ENCODE results near the gene MEF2D. TPM values are rescaled to one million over a fixed set of nuclear protein-coding genes. Genes with fewer than 3 reads are reported as not detected.

Gene MEF2D
- total RNA-seq, 4 donors from 2014 or later = 8.4 to 101 (median 35.1) TPM

DNA sequence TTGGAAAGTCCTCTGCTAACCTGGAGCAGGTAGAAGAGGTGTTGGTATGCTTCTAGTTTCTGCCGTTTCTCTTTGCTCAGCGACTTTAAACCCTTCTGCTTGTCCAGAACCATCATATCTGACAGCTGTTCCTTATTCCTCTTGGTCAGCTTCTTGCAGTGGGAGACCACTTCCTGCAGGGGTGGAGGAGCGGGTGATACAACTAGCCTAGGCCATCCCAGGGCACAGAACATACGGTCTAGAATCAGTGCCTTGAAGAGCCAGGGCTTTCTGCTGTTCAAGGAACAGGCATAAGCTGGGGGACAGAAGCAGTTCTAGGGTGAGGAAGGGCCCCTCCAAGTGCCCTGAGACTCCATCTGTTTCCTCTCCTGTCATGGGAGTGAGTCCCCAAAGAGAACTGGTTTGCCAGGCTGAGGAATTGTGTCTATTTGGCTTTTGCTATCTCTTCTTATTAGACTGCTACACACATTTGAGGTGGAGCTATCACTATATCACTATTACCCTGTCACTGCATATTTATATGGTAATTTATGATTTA, 39.3 kb upstream of the MEF2D start:
- TF ChIP-seq POLR2A (IDR thresholded peaks at IDR 0.05) = no peak
- TF ChIP-seq, protein P1, sequence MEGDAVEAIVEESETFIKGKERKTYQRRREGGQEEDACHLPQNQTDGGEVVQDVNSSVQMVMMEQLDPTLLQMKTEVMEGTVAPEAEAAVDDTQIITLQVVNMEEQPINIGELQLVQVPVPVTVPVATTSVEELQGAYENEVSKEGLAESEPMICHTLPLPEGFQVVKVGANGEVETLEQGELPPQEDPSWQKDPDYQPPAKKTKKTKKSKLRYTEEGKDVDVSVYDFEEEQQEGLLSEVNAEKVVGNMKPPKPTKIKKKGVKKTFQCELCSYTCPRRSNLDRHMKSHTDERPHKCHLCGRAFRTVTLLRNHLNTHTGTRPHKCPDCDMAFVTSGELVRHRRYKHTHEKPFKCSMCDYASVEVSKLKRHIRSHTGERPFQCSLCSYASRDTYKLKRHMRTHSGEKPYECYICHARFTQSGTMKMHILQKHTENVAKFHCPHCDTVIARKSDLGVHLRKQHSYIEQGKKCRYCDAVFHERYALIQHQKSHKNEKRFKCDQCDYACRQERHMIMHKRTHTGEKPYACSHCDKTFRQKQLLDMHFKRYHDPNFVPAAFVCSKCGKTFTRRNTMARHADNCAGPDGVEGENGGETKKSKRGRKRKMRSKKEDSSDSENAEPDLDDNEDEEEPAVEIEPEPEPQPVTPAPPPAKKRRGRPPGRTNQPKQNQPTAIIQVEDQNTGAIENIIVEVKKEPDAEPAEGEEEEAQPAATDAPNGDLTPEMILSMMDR (IDR thresholded peaks at IDR 0.05) = no peak
- H3K36me3 ChIP-seq = no peaks in the 10 kb centered on the region
- no peaks in the 10 kb centered on the region for H3K9me3 ChIP-seq
- H3K4me3 ChIP-seq = no peak overlapping the region
- no peaks in the 10 kb centered on the region for H3K4me1 ChIP-seq
- intact Hi-C loops (cut with DNase I; ENCODE audit: low total_unique reads) = no loop called here
- no peaks in the 10 kb centered on the region for H3K27me3 ChIP-seq
- no peak for DNase-seq
- no peak overlapping the region for H3K27ac ChIP-seq

DNA sequence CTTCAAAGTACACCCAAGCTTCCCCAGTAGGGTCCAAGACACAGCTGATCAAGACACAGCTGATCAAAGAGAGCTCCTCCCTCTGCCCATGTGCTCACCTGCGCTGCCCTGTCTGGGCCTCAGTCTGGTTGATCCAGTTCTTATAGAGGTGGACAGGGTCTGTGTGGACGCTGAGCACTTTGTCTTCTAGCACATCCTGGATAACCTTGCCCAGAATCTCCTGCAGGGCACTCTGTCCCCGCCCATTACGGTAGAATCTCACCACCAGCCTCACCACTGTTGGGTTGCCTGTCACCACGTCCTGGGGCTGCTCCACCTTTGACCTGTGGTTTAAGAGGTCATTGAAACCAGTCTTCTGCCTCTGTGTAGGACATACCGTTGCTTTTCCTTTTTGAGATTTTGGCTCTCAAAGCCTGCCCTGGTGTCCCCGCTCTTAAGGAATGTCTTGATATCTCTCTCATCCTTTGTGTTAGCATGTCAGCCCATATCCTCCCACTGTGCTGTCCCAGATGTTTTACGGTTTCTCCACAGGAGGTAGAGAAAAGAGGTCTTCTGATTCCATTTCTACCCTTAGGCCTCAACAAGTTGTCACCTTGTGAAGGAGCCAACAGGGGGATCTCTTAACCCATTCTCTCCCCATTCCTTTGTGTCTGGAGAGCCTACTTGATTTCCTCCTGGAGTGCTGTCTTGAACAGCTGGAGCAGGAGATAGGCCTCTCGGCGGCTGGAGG, 38.3 kb upstream of the MEF2D start:
- H3K9me3 ChIP-seq = no peaks in the 10 kb centered on the region
- no peak overlapping the region for H3K4me3 ChIP-seq
- intact Hi-C loops (cut with DNase I; ENCODE audit: low total_unique reads) = no loop called here
- H3K4me1 ChIP-seq = no peaks in the 10 kb centered on the region
- H3K27me3 ChIP-seq = no peaks in the 10 kb centered on the region
- no peak for DNase-seq
- TF ChIP-seq POLR2A (IDR thresholded peaks at IDR 0.05) = no peak
- TF ChIP-seq, protein P1 (IDR thresholded peaks at IDR 0.05) = no peak
- no peaks in the 10 kb centered on the region for H3K36me3 ChIP-seq
- no peak overlapping the region for H3K27ac ChIP-seq

DNA sequence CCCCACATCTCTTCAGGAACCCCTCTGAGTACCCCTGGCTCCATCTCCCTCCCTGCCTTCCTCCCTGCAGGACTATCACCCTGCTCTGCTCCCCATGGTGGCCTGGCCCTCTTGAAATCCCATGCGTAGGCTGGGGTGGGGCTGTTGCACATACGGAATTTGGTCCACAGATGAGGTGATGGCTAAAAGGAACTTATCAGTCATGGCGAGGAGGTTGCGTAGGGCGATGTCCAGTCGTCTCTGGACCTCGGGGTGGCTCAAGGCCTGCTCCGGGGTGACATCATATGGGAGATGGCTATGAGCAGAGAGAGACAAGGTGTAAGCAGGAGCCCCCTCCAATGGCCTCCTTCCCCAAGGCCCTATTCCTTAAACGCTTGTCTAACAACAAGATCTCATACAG, 36.5 kb upstream of the MEF2D start:
- TF ChIP-seq POLR2A (IDR thresholded peaks at IDR 0.05) = no peak
- TF ChIP-seq, protein P1 (IDR thresholded peaks at IDR 0.05) = no peak
- Histone ChIP-seq H3K27me3 (no peaks in the 10 kb centered on the region), H3K27ac (no peak overlapping the region), H3K4me3 (no peak overlapping the region), H3K4me1 (no peaks in the 10 kb centered on the region), H3K36me3 (no peaks in the 10 kb centered on the region), H3K9me3 (no peaks in the 10 kb centered on the region)
- DNase-seq = no peak
- intact Hi-C loops (cut with DNase I; ENCODE audit: low total_unique reads) = no loop called here

DNA sequence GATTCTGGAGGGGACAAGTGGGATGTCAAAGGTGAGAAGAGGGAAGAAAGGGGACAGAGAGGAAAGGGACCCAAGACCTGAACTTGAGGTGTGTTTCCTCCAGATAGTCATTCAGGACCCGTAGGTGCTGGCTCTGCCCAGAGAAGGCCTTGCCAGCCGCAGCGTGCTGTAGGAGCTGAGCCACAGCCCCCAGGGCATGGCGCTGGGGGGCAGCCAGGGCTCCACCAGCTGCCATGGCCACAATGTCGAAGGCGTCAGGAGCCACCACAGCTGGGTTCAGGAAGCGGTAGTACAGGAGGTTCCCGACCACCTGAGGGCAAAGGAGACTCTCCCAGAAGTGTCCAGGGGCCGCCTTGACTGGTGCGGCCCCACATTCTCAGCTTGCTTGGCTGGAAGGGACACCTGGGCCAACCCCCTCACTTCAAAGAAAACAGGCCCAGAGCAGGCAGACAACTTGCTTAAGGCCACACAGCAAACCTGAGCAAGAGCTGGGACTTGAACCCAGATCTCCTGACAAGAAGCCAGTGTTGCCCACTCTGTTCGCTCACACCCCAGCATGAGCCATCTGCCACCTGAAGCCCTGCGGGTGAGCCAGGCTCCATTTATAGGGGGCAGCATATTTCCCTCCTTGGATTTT, 34.0 kb upstream of the MEF2D start:
- Histone ChIP-seq H3K9me3 (no peaks in the 10 kb centered on the region), H3K36me3 (no peaks in the 10 kb centered on the region), H3K4me1 (no peaks in the 10 kb centered on the region), H3K4me3 (no peak overlapping the region), H3K27me3 (no peaks in the 10 kb centered on the region), H3K27ac (no peak overlapping the region)
- TF ChIP-seq, protein P1 (IDR thresholded peaks at IDR 0.05) = no peak
- no peak for TF ChIP-seq POLR2A (IDR thresholded peaks at IDR 0.05)
- intact Hi-C loops (cut with DNase I; ENCODE audit: low total_unique reads) = no loop called here
- no peak for DNase-seq

DNA sequence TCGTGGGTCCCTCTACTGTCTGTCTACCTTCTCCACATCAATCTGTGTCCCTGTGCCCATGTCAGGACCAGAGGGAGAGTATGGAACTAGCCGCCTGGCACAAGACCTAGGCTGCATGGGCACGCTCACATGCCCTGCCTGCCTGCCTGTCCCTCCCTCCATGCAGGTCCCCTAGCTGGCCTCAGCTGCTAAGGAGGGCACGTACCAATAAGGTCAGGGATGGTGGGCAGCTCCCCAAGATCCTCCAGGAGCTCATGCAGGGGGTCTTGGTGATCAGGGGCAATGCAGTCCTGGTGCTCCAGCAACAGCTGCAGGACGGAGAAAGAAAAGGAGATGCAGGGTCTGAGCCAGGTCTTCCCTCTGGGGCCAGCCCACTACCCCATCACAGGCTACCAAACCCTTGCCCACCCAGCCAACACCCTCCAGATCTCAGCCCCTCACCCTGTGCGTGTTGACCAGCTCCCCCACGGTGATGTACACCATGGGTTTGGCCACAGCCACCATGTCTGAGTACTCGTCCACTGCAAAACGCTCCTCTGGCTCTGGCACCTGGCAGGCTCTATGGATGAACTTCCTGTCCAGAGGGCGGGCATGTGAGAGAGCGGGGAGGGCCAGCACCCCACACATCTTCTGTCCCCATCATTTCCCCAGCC, 33.1 kb upstream of the MEF2D start:
- H3K27me3 ChIP-seq = no peaks in the 10 kb centered on the region
- H3K27ac ChIP-seq = no peak overlapping the region
- no peak overlapping the region for H3K4me3 ChIP-seq
- H3K36me3 ChIP-seq = no peaks in the 10 kb centered on the region
- H3K9me3 ChIP-seq = no peaks in the 10 kb centered on the region
- TF ChIP-seq POLR2A (IDR thresholded peaks at IDR 0.05) = no peak
- TF ChIP-seq, protein P1 (IDR thresholded peaks at IDR 0.05) = no peak
- intact Hi-C loops (cut with DNase I; ENCODE audit: low total_unique reads) = no loop called here
- no peaks in the 10 kb centered on the region for H3K4me1 ChIP-seq
- no peak for DNase-seq

All from uterus (tissue), 4 donors.